ENCODE measurements around the gene TNN. TPM values are rescaled to one million over a fixed set of nuclear protein-coding genes. Genes with fewer than 3 reads are reported as not detected.

The TNN gene
- not detected for total RNA-seq

GRCh38 chr1:175067362-175068106, at the start of gene TNN:
Gene TNN (plus strand): TSS chr1:175067833. CDS start chr1:175077419, 9,586 bp downstream.

GRCh38 chr1:175023043-175023921, 44.4 kb upstream of the TNN start, which contains the start of gene MRPS14:
Gene MRPS14 (minus strand): TSS chr1:175023425. CDS start chr1:175023408, 17 bp downstream.

GRCh38 chr1:175192630-175193526, 125.2 kb downstream of the TNN start, which contains the start of gene KIAA0040:
Gene KIAA0040 (minus strand): TSS chr1:175192776. CDS start chr1:175161013, 31,763 bp downstream.

Other genes with a start within 250 kb of the TNN start
- 100 to 1,000 TPM; 133 to 158 TPM for gene CACYBP, start 67.9 kb upstream of the TNN start, total RNA-seq
- gene MRPS14, start 44.4 kb upstream of the TNN start, total RNA-seq, result 10 to 100 TPM; 30.1 to 32.9 TPM
- 10 to 100 TPM; 68.7 to 70.7 TPM for gene KIAA0040, start 124.9 kb downstream of the TNN start, total RNA-seq